Astrocyte (in vitro differentiated cells and primary cell): ENCODE data around the gene CUL7. TPM values are rescaled to one million over a fixed set of nuclear protein-coding genes. Genes with fewer than 3 reads are reported as not detected.

ENCODE experiments used
- DNase-seq: peaks from one replicate; pipeline ENCODE4 v3.0.0-alpha.2; 2010; ENCODE audit warnings: low read depth
- FAIRE-seq: peaks from 2 replicates; lab custom pipeline; 2011; peaks lifted over from hg19 to GRCh38; lab: Jason Lieb, UNC
- H2AFZ ChIP-seq: 2 replicates; pipeline ENCODE4 v1.6.0; 2012; ENCODE audit warnings: low read depth, low read length, inconsistent platforms
- H3K27ac ChIP-seq: 2 replicates; pipeline ENCODE4 v1.5.1; 2011; ENCODE audit warnings: low read depth, low read length, inconsistent platforms
- H3K27me3 ChIP-seq: 2 replicates; pipeline ENCODE4 v1.6.0; 2011; ENCODE audit warnings: low read length, inconsistent platforms; ENCODE audit not compliant: insufficient read depth
- H3K36me3 ChIP-seq: 2 replicates; pipeline ENCODE4 v1.5.1; 2011; ENCODE audit warnings: low read length, inconsistent platforms; ENCODE audit not compliant: insufficient read depth
- H3K4me1 ChIP-seq: 2 replicates; pipeline ENCODE4 v1.5.1; 2011; ENCODE audit warnings: low read length, inconsistent platforms; ENCODE audit not compliant: insufficient read depth
- H3K4me2 ChIP-seq: 2 replicates; pipeline ENCODE4 v1.6.0; 2012; ENCODE audit warnings: low read length, inconsistent platforms
- H3K4me3 ChIP-seq: 2 replicates; pipeline ENCODE4 v1.5.1; 2011; ENCODE audit warnings: low read depth, mild to moderate bottlenecking, low read length, inconsistent platforms; ENCODE audit not compliant: insufficient read depth
- H3K79me2 ChIP-seq: 2 replicates; pipeline ENCODE4 v1.6.0; 2012; ENCODE audit warnings: mild to moderate bottlenecking, low read length, inconsistent platforms; ENCODE audit not compliant: insufficient read depth
- H3K9ac ChIP-seq: 2 replicates; pipeline ENCODE4 v1.6.0; 2012; ENCODE audit warnings: mild to moderate bottlenecking, low read length, inconsistent platforms
- H3K9me3 ChIP-seq: 2 replicates; pipeline ENCODE4 v1.5.1; 2012; ENCODE audit warnings: low read depth, mild to moderate bottlenecking, low read length, inconsistent platforms; ENCODE audit not compliant: insufficient read depth
- H4K20me1 ChIP-seq: 2 replicates; pipeline ENCODE4 v1.6.0; 2012; ENCODE audit warnings: low read length, inconsistent platforms; ENCODE audit not compliant: insufficient read depth
- H3K27ac Mint-ChIP-seq: one replicate; pipeline ENCODE4 v1.8.0; 2021; ENCODE audit warnings: mild to moderate bottlenecking, mixed read lengths; ENCODE audit not compliant: unreplicated experiment
- H3K27me3 Mint-ChIP-seq: one replicate; pipeline ENCODE4 v1.8.0; 2021; ENCODE audit warnings: low read depth, mixed read lengths; ENCODE audit not compliant: unreplicated experiment
- H3K36me3 Mint-ChIP-seq: one replicate; pipeline ENCODE4 v1.8.0; 2021; ENCODE audit warnings: low read depth, mixed read lengths; ENCODE audit not compliant: unreplicated experiment
- H3K4me1 Mint-ChIP-seq: one replicate; pipeline ENCODE4 v1.8.0; 2021; ENCODE audit warnings: low read depth, mixed read lengths; ENCODE audit not compliant: unreplicated experiment
- H3K4me3 Mint-ChIP-seq: one replicate; pipeline ENCODE4 v1.8.0; 2021; ENCODE audit warnings: mild to moderate bottlenecking, moderate library complexity, mixed read lengths; ENCODE audit not compliant: unreplicated experiment
- H3K9me3 Mint-ChIP-seq: one replicate; pipeline ENCODE4 v1.8.0; 2021; ENCODE audit warnings: mild to moderate bottlenecking, mixed read lengths; ENCODE audit not compliant: unreplicated experiment
- CTCF ChIP-seq: IDR thresholded peaks from 2 replicates; pipeline ENCODE4 v1.5.1; 2011; ENCODE audit warnings: low read depth, mild to moderate bottlenecking, inconsistent platforms, low read length, moderate library complexity; ENCODE audit not compliant: insufficient read depth
- EZH2 ChIP-seq: IDR thresholded peaks from 2 replicates; pipeline ENCODE4 v1.6.1; 2012; ENCODE audit warnings: mild to moderate bottlenecking, low read length, inconsistent platforms; ENCODE audit not compliant: insufficient read depth
- total RNA-seq: library from RNA; stranded (reverse); gene quantifications from 2 replicates; pipeline ENCODE4 v1.2.1, GENCODE V29; 2021

CUL7 gene
- total RNA-seq, 1 donor from 2014 or later, result 21.2 TPM

DNA sequence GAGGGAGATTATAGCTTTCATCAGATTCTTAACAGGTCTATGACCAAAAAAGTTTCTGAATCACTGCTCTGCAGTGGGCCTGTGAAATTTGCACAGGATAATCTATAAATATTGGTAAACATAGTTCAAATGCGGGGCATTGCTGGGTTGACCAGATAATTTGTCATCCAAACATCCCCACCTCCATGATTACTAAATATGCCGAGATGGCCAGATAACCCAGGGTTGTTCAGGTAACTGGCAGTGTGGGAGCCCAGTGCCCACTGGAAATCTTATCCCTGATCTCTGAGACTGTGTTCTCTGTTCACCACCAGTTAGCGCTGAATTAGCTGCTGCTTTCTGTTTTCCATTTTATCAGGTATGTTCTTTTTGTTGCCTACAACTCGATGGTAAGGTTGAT is 43.9 kb upstream of the CUL7 start:
- Mint-ChIP-seq H3K9me3 (no peaks in the 10 kb centered on the region), H3K4me3 (no peak overlapping the region), H3K27ac (peak overlapping the region; percentile 69), H3K36me3 (peaks cover 2% of the 10 kb centered on the region), H3K27me3 (no peaks in the 10 kb centered on the region), H3K4me1 (peaks cover 58% of the 10 kb centered on the region)
- Histone ChIP-seq H3K36me3 (no peaks in the 10 kb centered on the region), H3K27me3 (no peaks in the 10 kb centered on the region), H3K27ac (peak overlapping the region; percentile 76), H3K4me1 (peaks cover 42% of the 10 kb centered on the region), H3K9ac (peak overlapping the region; percentile 76), H3K4me3 (no peak overlapping the region), H4K20me1 (peaks cover 66% of the 10 kb centered on the region), H3K9me3 (no peaks in the 10 kb centered on the region), H2AFZ (no peak overlapping the region), H3K79me2 (peaks cover 90% of the 10 kb centered on the region), H3K4me2 (peak overlapping the region; percentile 79)
- DNase-seq, result no peak
- TF ChIP-seq EZH2, result no peak
- no peak for TF ChIP-seq CTCF
- no peak for FAIRE-seq

DNA sequence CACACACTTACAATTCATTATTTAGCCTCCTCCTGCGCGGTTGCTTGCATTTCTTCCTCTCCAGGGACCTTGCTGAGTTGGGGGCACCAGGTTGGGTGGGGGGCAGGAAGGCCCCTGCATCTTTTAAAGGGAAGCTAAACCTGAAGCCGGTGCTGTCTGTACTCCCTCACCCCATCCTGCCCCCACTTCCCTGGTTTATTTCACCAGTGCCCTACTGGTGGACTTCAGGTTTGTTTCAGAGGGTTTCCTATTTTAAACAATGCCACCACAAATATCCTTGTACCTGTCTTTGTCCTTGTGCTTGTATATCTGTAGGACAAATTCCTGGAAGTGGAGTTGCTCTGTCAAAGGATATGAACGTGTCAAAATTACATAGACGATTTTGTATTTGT is 43.4 kb upstream of the CUL7 start:
- DNase-seq (no peak), FAIRE-seq (no peak)
- H4K20me1 ChIP-seq, result peaks cover 66% of the 10 kb centered on the region
- peak overlapping the region; percentile 76 for H3K9ac ChIP-seq
- H3K4me1 Mint-ChIP-seq, result peaks cover 62% of the 10 kb centered on the region
- H2AFZ ChIP-seq, result no peak overlapping the region
- H3K9me3 Mint-ChIP-seq, result no peaks in the 10 kb centered on the region
- no peaks in the 10 kb centered on the region for H3K36me3 ChIP-seq
- no peaks in the 10 kb centered on the region for H3K27me3 ChIP-seq
- H3K27me3 Mint-ChIP-seq, result no peaks in the 10 kb centered on the region
- H3K4me2 ChIP-seq, result peak overlapping the region; percentile 79
- H3K4me3 Mint-ChIP-seq, result peak overlapping the region; percentile 67
- TF ChIP-seq CTCF, result no peak
- no peak for TF ChIP-seq EZH2
- H3K27ac Mint-ChIP-seq, result peak overlapping the region; percentile 56
- H3K27ac ChIP-seq, result peak overlapping the region; percentile 76
- H3K4me3 ChIP-seq, result peak overlapping the region; percentile 34
- peaks cover 2% of the 10 kb centered on the region for H3K36me3 Mint-ChIP-seq
- no peaks in the 10 kb centered on the region for H3K9me3 ChIP-seq
- H3K79me2 ChIP-seq, result peaks cover 90% of the 10 kb centered on the region
- peaks cover 42% of the 10 kb centered on the region for H3K4me1 ChIP-seq

DNA sequence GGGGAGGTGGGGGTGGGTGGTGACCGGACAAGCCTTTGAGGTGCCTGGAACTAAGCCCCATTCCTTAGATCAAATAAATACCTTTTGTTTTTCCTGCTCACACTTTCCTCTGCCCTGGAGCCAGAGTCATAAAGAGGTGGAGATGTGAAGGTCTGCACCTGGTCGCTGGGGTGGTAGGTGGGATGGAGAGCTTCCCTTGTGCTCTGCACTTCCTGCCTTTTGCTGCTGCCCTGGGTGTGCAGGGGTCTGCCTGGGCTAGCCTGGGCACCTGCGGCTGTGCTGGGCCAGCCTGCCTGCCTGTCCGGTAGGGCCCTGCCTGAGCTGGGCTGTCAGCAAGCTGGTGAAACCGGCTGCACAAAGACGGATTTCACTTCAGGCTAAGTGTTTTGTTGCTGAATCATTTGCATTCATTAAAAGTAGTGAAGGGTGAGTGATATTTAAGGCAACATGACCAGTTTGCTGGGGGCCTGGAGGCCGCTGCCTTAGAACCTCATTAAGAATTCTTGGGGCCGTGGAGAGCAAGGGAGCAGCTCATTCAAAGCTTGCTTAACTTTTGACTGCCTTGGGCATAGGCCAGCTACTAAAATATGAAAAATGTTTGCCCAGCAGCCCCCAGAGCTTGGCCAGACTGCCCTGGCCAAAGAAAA is 42.9 kb upstream of the CUL7 start:
- TF ChIP-seq CTCF (no peak), EZH2 (no peak)
- Mint-ChIP-seq H3K9me3 (no peaks in the 10 kb centered on the region), H3K4me3 (peak overlapping the region; percentile 67), H3K27ac (peak overlapping the region; percentile 56), H3K36me3 (peaks cover 2% of the 10 kb centered on the region), H3K27me3 (no peaks in the 10 kb centered on the region), H3K4me1 (peaks cover 62% of the 10 kb centered on the region)
- Histone ChIP-seq H3K4me1 (peaks cover 42% of the 10 kb centered on the region), H3K4me3 (peak overlapping the region; percentile 34), H3K9me3 (no peaks in the 10 kb centered on the region), H2AFZ (no peak overlapping the region), H3K36me3 (no peaks in the 10 kb centered on the region), H3K27ac (peak overlapping the region; percentile 76), H3K27me3 (no peaks in the 10 kb centered on the region), H3K9ac (peak overlapping the region; percentile 76), H3K79me2 (peaks cover 90% of the 10 kb centered on the region), H3K4me2 (peak overlapping the region; percentile 79), H4K20me1 (peaks cover 63% of the 10 kb centered on the region)
- no peak for FAIRE-seq
- peak; percentile 93 for DNase-seq
